Fibroblast of lung (primary cell): ENCODE results near the gene TARP.

ENCODE experiments used
- CTCF ChIP-seq, 2 donors: IDR thresholded peaks in 1 of 2; conservative IDR thresholded peaks in 1 of 2; 1 replicate in 1 of 2; 2 replicates in 1 of 2; pipeline ENCODE4 v1.5.1; 2011 to 2012; ENCODE audit warnings: low read length in 2 of 2, control low read depth in 1 of 2, inconsistent platforms in 1 of 2, low read depth in 1 of 2, mild to moderate bottlenecking in 1 of 2
- EZH2 ChIP-seq: IDR thresholded peaks from 2 replicates; pipeline ENCODE4 v1.5.1; 2012; ENCODE audit warnings: low read length, control low read depth, mild to moderate bottlenecking; ENCODE audit errors: missing control alignments

DNA sequence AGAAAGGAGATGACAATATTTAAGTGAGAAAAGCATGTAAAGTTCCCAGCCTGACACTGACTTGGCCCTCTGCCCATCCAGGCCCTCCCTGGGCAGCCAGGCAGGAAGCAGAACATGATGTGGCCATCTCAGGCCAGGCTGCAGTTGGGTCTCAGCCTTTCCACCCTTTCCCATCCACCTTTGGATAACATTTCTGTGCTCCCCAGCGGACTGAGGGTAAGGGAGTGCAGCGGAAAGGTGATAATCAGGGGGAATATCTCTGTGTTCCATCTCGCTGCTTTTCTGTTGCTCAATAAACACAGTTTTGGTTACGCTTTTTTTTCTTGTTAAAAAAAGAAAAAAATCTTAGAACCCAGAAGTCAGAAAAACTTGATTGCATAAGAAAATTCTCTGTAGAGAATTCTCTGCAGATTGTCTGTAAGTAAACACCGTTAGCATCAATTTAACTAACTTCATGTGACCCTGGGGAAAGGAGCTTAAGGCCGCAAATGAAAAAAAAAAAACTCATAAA is 37.2 kb upstream of the TARP start:
- TF ChIP-seq CTCF (conservative IDR thresholded peaks at IDR 0.05 in 1 of 2, IDR thresholded peaks at IDR 0.05 in 1 of 2; ENCODE audit: low read depth in 1 of 2, low read length in 2 of 2) = no peak
- no peak for TF ChIP-seq EZH2
